ENCODE data around the gene SERPINA12.

- TF ChIP-seq POLR2AphosphoS5 (IDR thresholded peaks at IDR 0.05; ENCODE audit: low read depth, low read length) (no peak), TAF1 (IDR thresholded peaks at IDR 0.05; ENCODE audit: low read depth, low read length) (no peak), POLR2A (IDR thresholded peaks at IDR 0.05; ENCODE audit: low read depth, low read length) (no peak)
Measured at GRCh38 chr14:94521375-94522114, 12.3 kb upstream of the SERPINA12 start.

Data from GM12891 (cell line).